Pancreas (tissue), 10 donors: ENCODE data around the gene SMARCD1. TPM values are rescaled to one million over a fixed set of nuclear protein-coding genes. Genes with fewer than 3 reads are reported as not detected.
A peak's percentile ranks its signal among the peaks of the same experiment; 100 is the strongest.

Experiments used
- ATAC-seq, 4 donors: fragments of 200-7000 bp; cut with Tn5 transposase; one replicate each; pipeline versions ENCODE4 v1.8.0 to v1.9.1; 2020; ENCODE audit warnings: mild to moderate bottlenecking in 4 of 4, moderate library complexity in 4 of 4
- DNase-seq, 6 donors: peaks; one replicate each; pipeline ENCODE4 v3.0.0-alpha.2; 2020
- FAIRE-seq: peaks from 2 replicates; lab custom pipeline; 2012; peaks lifted over from hg19 to GRCh38; lab: Jason Lieb, UNC
- H3K27ac ChIP-seq, 4 donors: fragments of 200-600 bp; sonication (generic); 1 replicate in 3 of 4; 2 replicates in 1 of 4; pipeline versions ENCODE4 v1.5.0 to v1.8.0; 2020
- H3K27me3 ChIP-seq, 4 donors: fragments of 200-600 bp; one replicate each; pipeline ENCODE4 v1.8.0; 2021
- H3K36me3 ChIP-seq, 3 donors: fragments of 200-600 bp; sonication (generic) in 1 of 3; one replicate each; pipeline versions ENCODE4 v1.5.0 to v1.8.0; 2020 to 2021
- H3K4me1 ChIP-seq, 3 donors: fragments of 200-600 bp; one replicate each; pipeline ENCODE4 v1.8.0; 2021
- H3K4me3 ChIP-seq, 4 donors: fragments of 200-600 bp; sonication (generic) in 2 of 4; one replicate each; pipeline versions ENCODE4 v1.5.0 to v1.8.0; 2020 to 2021
- H3K9me3 ChIP-seq, 4 donors: fragments of 200-600 bp; one replicate each; pipeline ENCODE4 v1.8.0; 2021
- WGBS, 2 donors: extraction: QIAGEN DNeasy Blood & Tissue Kit; methylation state at CpG; one replicate each; pipeline ENCODE4 v1.1.7; 2013; 5-methylcytosine and 5-hydroxymethylcytosine counted together
- intact Hi-C, 3 donors: fragments of 100-400 bp; cut with DNase I; formaldehyde crosslinking; loops; one replicate each; pipeline versions ENCODE4 v1.11.1 to v1.14.2; 2022
- polyA plus RNA-seq, 2 donors: library from polyadenylated mRNA; stranded (reverse); fragments of 200-250 nt; gene quantifications; one replicate each; pipeline ENCODE4 v1.2.3, GENCODE V29; 2013
- total RNA-seq, 6 donors: library from RNA; stranded (reverse); fragmentation: NEBNext Ultra II Directional in 4 of 6; extraction: Animal tissue kit (Norgen Biotek cat#: 25700) in 4 of 6; gene quantifications; one replicate each; pipeline versions ENCODE4 v1.2.1 to v1.2.4, GENCODE V29; 2021 to 2023
- TF ChIP-seq, protein P1 (sequence below), 4 donors: fragments of 200-600 bp; sonication (generic) in 3 of 4; IDR thresholded peaks; one replicate each; pipeline versions ENCODE4 v1.5.0 to v1.8.0; 2021; ENCODE audit warnings: antibody characterized with exemption in 4 of 4
- donor health status: healthy with polysubstance abuse.
- donor health status: DM: no; HTN: no; CAD: no; lungs with moderate emphysema.
- donor health status: DM: no; HTN: no; CAD: no.
- donor health status: control.
- donor health status: control.
- donor health status: Bipolar disorder and iron deficiency.
- donor health status: DM: yes; HTN: yes; CAD: no.
- donor health status: DM: no; HTN: no; CAD: no.
- donor health status: DM: no; HTN: no; CAD: no.
- donor health status: DM: yes; HTN: yes; CAD: no.

The SMARCD1 gene
- total and polyA plus RNA-seq, 8 donors: 12.5 to 22.8 (median 15.4) TPM

DNA sequence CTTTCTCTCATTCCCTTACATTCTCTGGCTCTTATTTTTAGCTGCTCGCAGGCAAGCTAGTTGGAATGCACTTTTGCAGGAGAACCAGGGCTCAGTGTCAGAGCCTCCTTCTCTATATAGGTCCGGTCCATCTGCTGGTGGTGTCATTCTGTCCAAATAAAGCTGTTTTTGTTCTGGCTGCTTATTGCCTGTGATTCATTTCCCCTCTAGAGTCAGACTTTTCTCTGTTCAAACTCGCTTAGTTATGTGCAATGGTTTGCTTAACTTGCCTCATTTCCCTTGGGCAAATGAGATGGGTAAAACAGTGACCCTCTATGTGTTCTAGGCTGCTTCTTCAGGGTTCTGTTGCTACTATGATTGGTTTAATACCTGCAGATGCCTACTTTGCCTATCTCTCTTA, 2.9 kb downstream of the SMARCD1 start:
- intact Hi-C loops: loop anchor here in 1 of 3 donors (5.0 kb wide), 1 partner anchor 89 kb away; no protein-coding TSS in a partner anchor
- no peaks in the 10 kb centered on the region for H3K9me3 ChIP-seq
- H3K4me3 ChIP-seq: no peak overlapping the region
- peaks cover 0 to 3% (median 0%) of the 10 kb centered on the region in 3 donors for H3K4me1 ChIP-seq
- peaks cover 7 to 33% (median 15%) of the 10 kb centered on the region in 3 donors for H3K36me3 ChIP-seq
- H3K27ac ChIP-seq: no peak overlapping the region
- H3K27me3 ChIP-seq: no peaks in the 10 kb centered on the region
- DNase-seq (no peak), FAIRE-seq (no peak), ATAC-seq (no peak)
- TF ChIP-seq, protein P1, sequence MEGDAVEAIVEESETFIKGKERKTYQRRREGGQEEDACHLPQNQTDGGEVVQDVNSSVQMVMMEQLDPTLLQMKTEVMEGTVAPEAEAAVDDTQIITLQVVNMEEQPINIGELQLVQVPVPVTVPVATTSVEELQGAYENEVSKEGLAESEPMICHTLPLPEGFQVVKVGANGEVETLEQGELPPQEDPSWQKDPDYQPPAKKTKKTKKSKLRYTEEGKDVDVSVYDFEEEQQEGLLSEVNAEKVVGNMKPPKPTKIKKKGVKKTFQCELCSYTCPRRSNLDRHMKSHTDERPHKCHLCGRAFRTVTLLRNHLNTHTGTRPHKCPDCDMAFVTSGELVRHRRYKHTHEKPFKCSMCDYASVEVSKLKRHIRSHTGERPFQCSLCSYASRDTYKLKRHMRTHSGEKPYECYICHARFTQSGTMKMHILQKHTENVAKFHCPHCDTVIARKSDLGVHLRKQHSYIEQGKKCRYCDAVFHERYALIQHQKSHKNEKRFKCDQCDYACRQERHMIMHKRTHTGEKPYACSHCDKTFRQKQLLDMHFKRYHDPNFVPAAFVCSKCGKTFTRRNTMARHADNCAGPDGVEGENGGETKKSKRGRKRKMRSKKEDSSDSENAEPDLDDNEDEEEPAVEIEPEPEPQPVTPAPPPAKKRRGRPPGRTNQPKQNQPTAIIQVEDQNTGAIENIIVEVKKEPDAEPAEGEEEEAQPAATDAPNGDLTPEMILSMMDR (IDR thresholded peaks at IDR 0.05): no peak
- 73 to 83% methylated on average over 3 of the region's 3 CpGs for WGBS, 2 donors

- 9 to 10% methylated on average over 3 of the region's 3 CpGs for WGBS, 2 donors
- ATAC-seq (peak in 3 of 4 donors; percentile 31 to 58 (median 51)), DNase-seq (peak in 3 of 6 donors; percentile 52 to 58 (median 54)), FAIRE-seq (no peak)
- H3K9me3 ChIP-seq: no peaks in the 10 kb centered on the region
- peaks cover 7 to 40% (median 23%) of the 10 kb centered on the region in 3 donors for H3K36me3 ChIP-seq
- no peak overlapping the region for H3K4me3 ChIP-seq
- TF ChIP-seq, protein P1 (IDR thresholded peaks at IDR 0.05): peak; percentile 67 to 78 (median 72)
- no peak overlapping the region for H3K27ac ChIP-seq
- peaks cover 0 to 3% (median 0%) of the 10 kb centered on the region in 3 donors for H3K4me1 ChIP-seq
- intact Hi-C loops: loop anchor here in 1 of 3 donors (5.0 kb wide), 1 partner anchor 89 kb away; no protein-coding TSS in a partner anchor
- no peaks in the 10 kb centered on the region for H3K27me3 ChIP-seq
These were observed 3.6 kb downstream of the SMARCD1 start for GRCh38 chr12:50088577-50089335.

DNA sequence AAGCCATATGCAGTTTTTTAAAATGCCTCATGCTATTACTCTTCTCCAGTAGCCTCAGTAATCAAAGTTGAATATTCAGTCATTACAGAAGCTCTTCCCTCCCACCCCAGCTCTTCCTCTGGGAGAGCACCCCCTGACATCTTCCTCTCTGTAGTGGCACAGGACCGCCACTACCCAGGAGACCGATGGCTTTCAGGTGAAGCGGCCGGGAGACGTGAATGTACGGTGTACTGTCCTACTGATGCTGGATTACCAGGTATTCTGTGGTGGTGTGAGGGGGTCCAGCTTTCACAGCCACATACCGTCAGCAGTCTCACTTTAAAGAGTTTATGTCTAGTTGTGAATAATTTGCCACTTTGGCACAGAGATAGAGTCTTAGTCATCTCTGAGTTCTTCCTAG, 4.6 kb downstream of the SMARCD1 start:
- no peaks in the 10 kb centered on the region for H3K27me3 ChIP-seq
- H3K36me3 ChIP-seq: peaks cover 7 to 48% (median 31%) of the 10 kb centered on the region in 3 donors
- H3K4me1 ChIP-seq: no peaks in the 10 kb centered on the region
- DNase-seq: no peak
- FAIRE-seq: no peak
- no peak overlapping the region for H3K4me3 ChIP-seq
- ATAC-seq: no peak
- no peak overlapping the region for H3K27ac ChIP-seq
- intact Hi-C loops: loop anchor here in 2 of 3 donors (5.0 to 10.0 kb wide), 2 partner anchors 85 to 88 kb away; no protein-coding TSS in a partner anchor
- TF ChIP-seq, protein P1 (IDR thresholded peaks at IDR 0.05): no peak
- H3K9me3 ChIP-seq: no peaks in the 10 kb centered on the region
- 97 to 98% methylated on average over 7 of the region's 7 CpGs for WGBS, 2 donors

DNA sequence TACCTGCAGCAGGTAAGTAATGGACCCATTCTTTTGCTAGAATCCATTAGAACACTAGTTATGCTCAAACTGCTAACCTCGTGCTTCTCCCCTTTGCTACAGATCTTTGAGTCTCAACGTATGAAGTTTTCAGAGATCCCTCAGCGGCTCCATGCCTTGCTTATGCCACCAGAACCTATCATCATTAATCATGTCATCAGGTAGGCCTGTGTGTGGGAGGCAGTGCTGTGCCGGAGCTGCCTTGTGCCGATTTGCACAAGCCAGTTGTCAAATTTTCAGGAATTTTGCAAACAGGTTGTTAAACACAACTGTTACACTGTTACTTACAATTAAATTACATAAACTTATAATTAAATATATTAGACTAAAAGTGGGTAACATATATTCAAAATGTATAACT, 5.2 kb downstream of the SMARCD1 start:
- Histone ChIP-seq H3K27me3 (no peaks in the 10 kb centered on the region), H3K36me3 (peaks cover 7 to 55% (median 36%) of the 10 kb centered on the region in 3 donors), H3K4me3 (no peak overlapping the region), H3K4me1 (no peaks in the 10 kb centered on the region), H3K27ac (no peak overlapping the region), H3K9me3 (no peaks in the 10 kb centered on the region)
- FAIRE-seq (no peak), DNase-seq (no peak), ATAC-seq (no peak)
- intact Hi-C loops: loop anchor here in 1 of 3 donors (10.0 kb wide), 1 partner anchor 84 kb away; no protein-coding TSS in a partner anchor
- TF ChIP-seq, protein P1 (IDR thresholded peaks at IDR 0.05): no peak
- 83 to 86% methylated on average over 5 of the region's 5 CpGs for WGBS, 2 donors
